Posterior cingulate gyrus (tissue), 11 donors: ENCODE results near the gene GRIK2.

Experiments
- DNase-seq, 10 donors: peaks; one replicate each; pipeline versions ENCODE4 v3.0.0 to v3.0.0-alpha.2; 2020 to 2021; ENCODE audit warnings: mixed read lengths in 3 of 10
- intact Hi-C: fragments of 100-400 bp; cut with DNase I; formaldehyde crosslinking; loops from one replicate; pipeline ENCODE4 v1.15.1; 2023

GRIK2 gene

DNA sequence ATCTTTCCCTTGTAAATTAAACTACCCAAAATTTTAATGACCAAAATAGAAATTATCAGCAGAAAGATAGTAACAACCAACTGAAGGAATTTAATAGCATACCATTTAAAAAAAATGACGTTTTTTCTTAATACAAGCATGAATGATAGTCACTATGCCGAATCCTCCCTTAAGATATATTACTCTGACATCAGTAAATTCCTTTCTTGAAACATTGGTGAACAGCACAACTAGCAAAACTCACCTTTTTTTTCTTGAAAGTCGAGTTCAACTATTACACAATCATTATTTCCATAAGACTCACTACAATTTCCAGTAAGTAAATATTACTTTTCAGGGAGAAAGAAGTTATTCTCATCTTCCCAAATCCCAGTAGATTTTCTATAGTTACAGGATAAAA is 433.2 kb downstream of the GRIK2 start:
- intact Hi-C loops, result no loop called here
- DNase-seq, result no peak

DNA sequence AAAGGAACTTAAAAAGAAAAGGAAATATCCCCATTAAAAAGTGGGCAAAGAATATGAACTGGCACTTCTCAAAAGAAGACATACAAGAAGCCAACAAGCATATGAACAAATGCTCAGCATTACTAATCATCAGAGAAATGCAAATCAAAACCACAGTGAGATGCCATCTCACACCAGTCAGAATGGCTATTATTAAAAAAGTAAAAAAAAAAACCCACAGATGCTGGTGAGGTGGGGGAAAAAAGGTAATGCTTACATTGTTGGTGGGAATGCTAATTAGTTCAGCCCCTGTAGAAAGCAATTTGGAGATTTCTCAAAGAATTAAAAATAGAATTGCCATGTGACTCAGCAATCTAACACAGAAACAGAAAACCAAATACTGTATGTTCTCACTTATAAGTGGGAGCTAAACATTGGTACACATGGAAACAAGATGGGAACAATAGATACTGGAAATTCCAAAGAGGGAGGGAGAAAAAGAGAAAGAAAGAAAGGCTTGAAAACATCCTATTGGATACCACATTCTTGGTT is 437.1 kb downstream of the GRIK2 start:
- intact Hi-C loops, result no loop called here
- DNase-seq, result no peak

DNA sequence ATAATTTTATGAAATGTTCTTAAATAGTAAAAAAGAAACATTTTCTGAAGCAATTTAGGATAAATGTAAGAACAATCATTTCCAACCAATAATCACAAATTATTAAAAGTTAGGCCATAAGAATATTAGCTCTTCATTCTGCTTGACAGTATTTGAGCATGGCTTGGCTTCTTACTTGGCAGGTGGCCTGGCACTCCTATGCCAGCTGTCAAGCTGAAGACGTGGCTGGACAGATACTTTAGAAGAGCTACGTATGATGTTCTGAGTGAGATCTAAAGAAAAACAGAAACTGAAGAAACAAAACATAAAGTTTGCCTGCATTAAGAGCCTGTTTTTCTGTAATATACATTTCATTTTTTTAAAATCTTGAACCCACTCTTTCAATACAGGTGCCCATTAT is 438.9 kb downstream of the GRIK2 start:
- intact Hi-C loops, result no loop called here
- no peak for DNase-seq

DNA sequence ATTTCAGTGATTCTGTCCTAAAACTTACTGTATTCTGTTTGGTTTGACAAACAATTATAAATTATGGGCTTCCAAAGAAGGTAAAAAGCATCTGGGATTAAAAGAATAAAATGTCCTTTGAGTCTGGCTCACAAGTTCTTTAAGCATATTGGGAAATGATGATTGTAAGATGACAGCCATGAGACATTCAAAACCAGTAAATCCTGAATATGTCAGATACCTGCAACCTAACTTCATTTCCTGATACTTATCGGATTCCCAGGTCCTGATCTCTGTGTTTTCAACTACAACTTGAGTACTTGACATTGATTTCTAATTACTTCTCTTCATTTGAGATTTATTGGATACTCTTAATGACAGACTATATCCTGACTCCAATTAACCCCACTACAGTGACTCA is 446.6 kb downstream of the GRIK2 start:
- no peak for DNase-seq
- intact Hi-C loops, result no loop called here

DNA sequence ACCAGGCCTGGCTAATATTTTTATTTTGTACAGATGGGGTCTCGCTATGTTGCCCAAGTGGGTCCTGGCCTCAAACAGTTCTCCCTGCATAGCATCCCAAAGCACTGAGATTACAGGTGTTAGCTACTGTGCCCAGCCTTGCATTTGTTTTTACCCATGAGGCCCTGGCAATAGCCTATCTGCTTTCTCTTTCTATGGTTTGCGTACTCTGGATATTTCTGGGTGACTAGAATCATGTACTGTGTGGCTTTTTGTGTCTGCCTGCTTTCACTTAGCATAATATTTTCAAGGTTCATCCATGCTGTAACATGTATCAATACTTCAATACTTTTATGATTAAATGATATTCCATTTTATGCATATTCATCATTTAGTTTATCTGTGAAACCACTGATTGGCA is 451.7 kb downstream of the GRIK2 start:
- intact Hi-C loops, result no loop called here
- DNase-seq, result no peak

DNA sequence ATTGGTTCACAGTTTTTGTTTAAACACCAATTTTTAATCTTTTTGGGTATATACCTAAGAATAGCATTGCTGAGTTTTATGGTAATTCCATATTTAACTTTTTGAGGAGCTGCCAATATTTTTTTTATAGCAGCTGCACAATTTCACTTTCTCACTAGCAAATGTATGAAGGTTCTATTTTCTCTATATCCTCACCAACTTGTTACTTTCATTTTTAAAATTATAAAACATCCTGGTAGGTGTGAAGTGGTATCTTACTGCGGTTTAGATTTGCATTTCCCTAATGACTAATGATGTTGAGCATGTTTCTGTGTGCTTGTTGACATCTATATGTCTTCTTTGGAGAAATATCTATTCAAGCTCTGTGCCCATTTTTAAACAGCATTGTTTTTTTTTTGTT is 452.1 kb downstream of the GRIK2 start:
- no peak for DNase-seq

DNA sequence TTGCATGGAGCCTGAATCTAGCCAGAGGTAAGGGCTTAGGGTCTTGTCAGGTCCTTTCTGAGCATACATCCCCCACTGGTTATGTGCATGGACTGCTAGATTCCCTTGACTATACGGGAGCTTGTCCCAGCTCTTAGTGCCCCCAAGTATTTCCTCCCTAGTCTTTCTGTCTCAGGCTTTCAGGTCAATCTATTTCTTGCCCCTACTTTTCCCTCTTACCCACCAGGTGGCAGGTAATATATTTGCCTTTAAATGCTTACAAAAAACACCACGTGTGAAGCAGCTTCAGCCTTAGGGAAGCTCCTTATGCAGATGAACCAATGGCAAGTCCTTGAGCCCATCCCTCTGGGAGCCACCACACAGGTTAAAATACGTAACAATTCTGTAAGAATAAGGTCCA is 454.2 kb downstream of the GRIK2 start:
- no peak for DNase-seq
- intact Hi-C loops, result no loop called here

More for the DNA sequence above, 452.1 kb downstream of the GRIK2 start:
- intact Hi-C loops, result no loop called here

DNA sequence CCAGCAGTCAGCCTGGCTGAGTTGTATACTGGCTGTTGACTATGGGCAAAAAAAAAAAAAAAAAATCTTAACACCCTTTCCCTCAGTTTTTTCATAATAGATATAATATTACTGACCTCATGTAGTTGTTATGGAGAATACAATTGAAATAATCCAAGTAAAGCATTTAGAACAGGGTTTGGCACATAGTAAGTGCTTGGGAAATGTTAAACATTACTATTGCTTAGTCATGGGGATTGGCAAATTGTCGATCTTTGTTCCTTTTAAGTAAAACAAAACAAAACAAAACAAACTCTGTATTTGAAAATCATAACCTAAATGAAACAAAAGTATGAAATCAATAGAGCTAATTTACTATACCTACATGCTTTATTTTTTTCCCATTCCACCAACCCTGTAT is 458.4 kb downstream of the GRIK2 start:
- no peak for DNase-seq
- intact Hi-C loops, result no loop called here

DNA sequence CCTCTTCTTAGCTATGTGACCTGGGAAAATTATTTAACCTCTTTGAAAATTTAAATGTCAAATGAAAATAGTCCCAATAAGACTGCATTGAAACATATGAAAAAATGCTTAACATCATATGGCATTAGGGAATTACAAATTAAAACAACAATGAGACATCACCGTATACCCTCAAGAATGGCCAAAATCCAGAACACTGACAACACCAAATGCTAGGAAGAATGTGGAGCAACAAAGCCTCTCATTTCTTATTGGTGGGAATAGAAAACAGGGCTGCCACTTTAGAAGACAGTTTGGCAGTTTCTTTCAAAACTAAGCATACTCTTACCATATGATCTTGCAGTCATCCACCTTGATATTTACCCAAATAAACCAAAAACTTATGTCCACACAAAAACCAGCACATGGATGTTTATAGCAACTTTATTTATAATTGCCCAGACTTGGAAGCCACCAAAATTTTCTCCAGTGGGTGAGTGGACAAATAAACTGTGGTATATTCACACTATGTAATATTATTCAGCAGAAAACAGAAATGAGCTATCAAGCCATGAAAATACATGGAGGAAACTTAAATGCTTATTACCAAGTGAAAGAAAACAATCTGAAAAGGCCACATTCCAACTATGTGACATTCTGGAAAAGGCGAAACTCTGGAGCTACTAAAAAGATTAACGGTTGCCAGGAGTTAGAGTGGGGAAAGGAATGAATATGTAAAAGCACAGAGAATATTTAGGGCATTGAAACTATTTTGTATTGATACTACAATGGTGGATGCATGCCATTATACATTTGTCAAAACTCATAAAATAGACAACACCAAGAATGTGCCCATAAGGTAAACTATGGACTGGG is 459.9 kb downstream of the GRIK2 start:
- no peak for DNase-seq
- intact Hi-C loops, result no loop called here

DNA sequence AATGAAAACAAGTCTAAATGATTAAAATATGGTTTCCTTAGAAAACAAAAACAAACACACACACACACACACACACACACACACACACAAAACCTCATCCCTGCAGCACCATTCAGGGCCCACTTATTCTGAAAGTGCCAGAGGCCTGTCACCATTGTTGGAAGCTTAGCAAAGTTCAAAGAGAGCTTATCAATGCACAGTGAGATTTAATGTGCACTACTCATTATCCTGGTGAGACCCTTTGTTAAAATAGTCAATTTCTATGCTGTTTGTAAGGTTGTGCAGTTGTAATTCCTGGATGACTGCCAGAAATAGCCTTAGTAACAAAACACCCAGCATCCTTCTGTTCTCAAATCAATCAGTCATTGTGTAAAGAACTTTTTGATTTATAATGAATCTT is 482.9 kb downstream of the GRIK2 start:
- DNase-seq, result no peak
- intact Hi-C loops, result no loop called here

DNA sequence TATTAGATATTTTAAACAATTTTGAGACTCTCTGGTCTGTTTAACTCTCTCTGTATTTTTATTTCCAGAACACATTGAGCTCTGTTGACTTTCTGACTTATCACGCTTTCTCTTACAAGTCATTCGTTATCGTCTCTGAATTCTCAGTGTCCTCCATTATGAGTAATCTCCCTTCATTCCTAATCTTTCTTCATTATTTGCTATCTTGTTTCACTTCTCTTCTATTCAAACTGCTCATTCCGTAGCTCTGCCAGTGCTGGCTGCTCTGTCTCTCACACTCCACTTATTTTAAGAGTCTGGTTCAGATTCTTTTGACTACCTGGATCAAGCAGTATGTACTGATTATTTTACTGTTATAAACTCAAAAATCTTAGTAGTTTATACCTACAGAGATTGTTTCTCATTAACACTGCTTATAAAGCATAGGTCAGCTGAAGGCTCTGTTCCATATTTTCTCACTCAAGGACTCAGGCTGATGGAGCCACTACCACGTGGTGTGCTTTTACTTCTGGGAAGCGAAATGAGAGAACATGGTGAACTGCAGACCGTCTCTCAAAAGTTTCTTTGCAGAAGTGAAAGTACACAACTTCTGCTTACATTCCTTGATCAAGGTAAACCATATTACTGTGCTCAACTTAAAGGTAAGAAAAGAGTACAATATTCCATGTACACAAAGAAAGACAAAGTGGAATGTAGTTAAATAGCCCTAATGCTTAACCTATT is 485.2 kb downstream of the GRIK2 start:
- intact Hi-C loops, result no loop called here
- DNase-seq, result no peak

DNA sequence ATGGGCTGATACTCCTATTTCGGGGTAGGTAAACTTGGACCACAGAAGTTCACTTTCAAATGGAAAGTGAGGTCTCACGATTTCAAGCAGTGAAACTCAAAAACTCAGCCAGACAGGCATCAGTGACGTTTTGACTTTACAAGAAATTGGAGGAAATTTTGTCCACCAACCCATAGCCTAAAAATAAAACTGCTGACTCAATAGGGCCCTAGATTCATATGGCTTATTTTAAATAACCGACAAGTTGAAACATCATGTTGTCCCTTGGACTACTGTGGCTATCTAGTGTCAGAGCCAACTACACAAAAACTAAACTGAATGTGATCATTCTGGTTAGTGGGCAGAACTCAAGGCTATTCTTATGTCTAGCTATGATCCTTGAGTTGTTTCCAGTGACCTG is 486.3 kb downstream of the GRIK2 start:
- DNase-seq, result no peak
- intact Hi-C loops, result no loop called here

DNA sequence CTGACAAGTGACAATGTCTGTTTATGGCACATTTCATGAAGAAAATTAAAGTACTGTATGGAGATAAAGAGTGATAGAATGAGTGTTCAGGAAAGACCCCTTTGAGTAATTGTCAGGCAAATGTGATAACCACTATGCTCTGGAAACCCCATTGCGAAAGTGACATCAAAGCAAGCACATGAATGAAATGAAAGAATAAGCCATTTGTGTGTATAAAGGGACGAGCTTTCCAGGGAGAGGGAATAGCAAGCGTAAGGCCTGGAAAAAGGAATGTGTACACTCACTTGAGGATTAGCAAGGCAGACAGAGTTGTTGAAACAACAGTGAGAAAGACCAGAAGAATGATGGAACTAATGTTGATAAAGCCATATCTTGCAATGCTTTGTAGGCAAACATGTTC is 490.0 kb downstream of the GRIK2 start:
- intact Hi-C loops, result no loop called here
- DNase-seq, result no peak

DNA sequence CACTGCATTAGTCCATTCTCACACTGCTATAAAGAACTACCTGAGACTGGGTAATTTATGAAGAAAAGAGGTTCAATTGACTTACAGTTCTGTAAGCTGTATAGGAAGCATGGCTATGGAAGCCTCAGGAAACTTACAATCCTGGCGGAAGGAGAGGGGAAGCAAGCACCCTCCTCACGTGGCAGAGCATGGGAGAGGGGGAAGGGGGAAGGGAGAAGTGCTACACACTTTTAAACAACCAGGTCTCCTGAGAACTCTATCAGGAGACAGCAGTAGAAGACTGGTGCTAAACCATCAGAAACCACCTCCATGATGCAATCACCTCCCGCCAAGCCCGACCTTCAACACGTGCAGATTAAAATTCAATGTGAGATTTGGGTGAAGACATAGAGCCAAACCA is 494.0 kb downstream of the GRIK2 start:
- DNase-seq, result no peak
- intact Hi-C loops, result no loop called here

DNA sequence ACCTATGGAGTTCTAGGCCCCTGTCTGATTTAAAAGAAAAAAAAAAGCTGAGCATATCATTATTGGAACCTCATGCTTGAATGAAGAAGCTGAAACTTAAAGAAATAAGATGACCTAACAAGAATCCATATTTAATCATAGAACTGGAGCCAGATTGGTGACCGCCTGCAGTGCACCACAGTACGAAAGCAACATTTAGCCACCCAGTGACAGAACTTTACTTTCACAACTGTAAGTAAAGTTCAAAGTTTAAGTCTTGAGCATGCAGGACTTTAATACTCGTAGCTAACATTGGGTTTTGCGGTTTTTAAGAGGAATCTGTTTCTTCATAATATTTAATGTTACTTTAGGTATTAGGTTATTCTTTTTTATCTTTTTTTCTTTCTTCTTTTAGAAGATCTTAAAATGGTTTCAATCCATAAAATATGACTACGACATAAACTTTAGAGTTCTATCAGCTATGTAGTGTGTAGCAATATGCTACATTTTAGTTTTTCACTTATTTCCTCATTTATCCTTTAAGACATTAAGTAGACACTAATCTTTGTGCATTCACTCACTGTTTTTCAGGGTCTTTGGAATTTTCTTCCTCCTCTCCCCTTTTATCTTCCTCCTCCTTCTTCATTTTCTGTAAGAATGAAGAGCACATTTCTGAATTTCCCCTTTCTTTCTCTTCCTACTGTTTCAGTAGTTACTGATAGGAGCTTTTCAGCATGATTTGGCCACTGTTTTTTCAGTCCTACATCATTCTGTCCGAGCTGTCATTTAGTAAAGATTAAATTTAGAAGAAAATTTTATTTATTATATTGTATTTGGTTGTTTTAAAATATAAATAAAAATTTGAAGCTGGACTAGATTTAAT is 514.1 kb downstream of the GRIK2 start:
- intact Hi-C loops, result no loop called here
- DNase-seq, result no peak

DNA sequence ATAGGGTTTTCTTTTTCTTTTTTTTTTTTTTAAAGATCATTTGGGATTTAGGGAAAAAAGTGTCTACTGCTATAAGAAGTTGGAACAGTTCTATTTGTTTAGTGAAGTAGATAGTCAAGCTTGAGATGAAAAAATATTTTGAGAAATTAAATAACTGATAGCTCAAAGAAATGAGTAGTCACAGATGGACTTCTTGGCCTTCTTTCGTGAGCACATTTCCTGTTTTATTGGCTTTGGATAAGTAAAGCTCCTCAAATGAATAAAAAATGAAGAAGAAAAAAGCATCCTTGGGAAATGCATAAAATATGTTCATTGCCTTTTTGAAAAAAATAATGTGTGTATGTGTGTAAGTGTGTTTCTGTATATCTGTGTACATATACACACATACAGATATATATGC is 515.9 kb downstream of the GRIK2 start:
- DNase-seq, result no peak
- intact Hi-C loops, result no loop called here

DNA sequence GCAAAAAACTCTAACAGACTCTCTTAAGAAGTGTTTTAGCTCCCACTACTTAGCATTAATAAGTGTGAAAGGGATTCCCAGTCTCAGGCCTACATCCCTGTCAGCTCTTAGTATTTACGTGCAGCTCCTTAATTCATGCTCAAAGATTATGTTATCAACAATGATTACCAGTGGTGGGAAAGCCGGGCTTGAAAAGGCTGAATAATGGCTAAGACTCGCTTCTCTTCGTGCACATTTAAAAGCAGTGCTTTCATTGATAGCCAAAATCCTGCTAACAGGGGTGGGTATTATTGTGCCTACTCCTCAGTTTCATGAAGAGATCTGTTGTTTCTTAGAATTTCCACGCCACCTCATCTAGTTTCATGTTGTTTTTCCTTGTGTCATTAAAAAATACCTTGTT is 518.8 kb downstream of the GRIK2 start:
- intact Hi-C loops, result no loop called here
- peak in 1 of 10 donors; percentile 2 for DNase-seq

DNA sequence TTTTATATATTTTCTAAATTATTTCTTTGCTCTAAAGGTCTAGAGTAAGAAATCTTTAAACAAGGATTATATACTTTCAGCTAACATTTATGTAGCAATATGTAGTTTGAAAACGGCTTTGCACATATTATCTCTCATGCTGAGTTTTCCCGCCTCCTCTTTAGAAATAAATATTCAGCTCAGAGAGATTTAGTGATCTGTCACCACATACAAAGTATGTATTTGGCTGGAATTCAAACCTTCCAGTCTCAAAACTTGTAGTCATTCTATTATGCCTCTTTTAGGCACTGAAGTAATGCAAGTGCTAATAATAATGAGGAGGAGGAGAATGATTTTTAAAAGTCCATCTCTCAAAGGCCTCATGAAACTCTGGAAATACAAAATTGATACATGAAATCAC is 525.0 kb downstream of the GRIK2 start:
- intact Hi-C loops, result no loop called here
- DNase-seq, result no peak

DNA sequence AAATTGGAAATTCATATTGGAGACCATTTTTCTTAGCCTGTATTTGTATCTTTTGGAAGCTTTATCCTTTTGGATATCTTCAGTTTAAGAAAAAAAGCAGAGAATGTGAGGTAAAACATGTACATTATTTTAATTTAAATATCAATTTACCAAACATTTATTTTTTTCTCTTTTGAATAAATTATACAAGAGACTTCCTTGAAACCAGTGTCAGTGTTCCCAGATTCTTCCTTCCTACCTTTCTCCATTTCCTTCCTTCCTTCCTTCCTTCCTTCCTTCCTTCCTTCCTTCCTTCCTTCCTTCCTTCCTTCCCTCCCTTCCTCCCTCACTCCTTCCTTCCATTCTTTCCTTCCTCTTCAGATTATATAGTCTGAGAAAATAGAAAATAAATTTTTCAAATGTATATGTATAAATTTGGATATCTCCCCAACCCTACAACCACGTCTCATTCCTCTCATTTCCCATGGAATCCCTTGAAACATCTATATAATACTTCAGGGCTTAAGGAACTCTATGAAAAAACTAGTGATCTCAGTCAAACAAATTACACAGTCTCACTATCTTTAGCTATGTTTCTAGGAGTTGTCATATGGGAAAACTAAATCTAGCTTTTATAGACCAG is 528.4 kb downstream of the GRIK2 start:
- intact Hi-C loops, result no loop called here
- no peak for DNase-seq

DNA sequence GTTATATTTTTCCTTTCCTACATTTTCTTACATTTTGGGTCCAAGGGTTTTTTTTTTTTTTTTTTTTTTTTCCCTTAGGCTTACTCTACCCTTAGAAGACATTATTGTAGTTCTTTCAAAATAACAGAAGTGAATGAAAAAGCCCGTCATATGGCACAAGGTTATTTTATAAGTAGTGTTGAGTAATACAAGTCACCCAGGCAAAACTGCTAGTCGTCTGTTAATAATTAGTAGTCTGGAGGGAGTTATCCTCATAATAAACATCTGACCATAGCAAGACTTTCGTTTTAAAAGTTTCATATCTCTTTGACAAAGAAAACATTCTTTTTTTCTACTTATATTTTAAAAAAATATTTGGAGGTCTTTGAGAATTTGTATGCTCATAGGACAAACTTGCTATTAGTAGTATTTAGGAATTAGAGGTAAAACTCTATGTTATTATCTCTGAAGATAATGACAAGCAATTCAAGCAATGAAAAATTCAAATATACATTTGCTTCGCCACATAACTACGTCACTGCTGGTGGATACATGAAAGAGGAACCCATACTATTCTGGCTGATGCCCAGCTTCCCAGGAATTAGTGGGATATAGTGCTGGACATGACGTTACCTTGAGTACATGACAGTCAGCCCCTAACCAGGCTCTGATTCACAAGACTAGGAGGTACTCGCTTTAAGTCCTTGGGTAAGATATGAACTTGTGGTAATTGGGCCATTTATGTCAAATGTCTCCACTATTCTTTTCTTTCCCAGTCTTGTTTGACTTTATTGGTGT is 532.8 kb downstream of the GRIK2 start:
- DNase-seq, result no peak
- intact Hi-C loops, result no loop called here
